Measurements from ENCODE around the gene CXorf38. TPM values are rescaled to one million over a fixed set of nuclear protein-coding genes. Genes with fewer than 3 reads are reported as not detected.

Gene CXorf38
- total and polyA plus RNA-seq, 2 of the 8 experiments (the other 6 are each of a cell fraction or from before 2014, with no cell fraction given) = 3.6 to 6.4 TPM

DNA sequence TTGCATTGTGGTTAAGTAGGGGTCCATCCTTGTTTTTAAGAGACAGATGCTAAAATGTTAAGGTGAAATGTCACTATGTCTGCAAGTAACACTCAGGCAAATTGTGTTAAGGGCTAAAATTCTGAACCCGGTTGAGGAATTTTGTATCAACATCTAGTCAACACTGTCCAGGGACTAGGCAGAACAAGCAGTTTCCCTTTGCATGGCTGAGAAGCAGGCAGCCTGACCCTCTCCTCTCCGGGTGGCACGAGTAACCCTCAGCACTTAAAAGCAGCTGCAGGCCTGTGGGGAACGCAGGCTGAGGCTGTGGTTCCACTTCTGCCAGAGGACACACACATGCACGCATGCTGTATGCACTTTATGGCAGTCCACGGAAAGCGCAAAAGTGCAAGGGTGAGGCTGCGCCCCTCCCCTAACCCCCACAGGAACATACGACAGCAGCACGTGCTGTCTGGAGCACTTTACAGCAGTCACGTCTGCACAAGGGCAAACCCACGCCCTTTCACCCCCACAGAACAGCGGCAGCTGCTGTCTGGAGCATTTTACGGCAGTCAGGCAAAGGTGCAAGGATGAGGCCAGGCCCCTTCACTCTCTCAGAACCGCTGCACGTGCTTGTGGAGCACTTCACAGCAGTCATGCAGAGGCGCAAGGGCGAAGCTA is 24.8 kb downstream of the CXorf38 start:
- FAIRE-seq = no peak
- Histone ChIP-seq H3K14ac (ENCODE audit: insufficient read length) (no peak overlapping the region), H4K20me1 (replicated peaks in 1 of 2; ENCODE audit: control insufficient read depth in 1 of 2, insufficient read depth in 2 of 2, low read length in 2 of 2) (no peaks in the 10 kb centered on the region), H4K5ac (ENCODE audit: insufficient read length, low read depth, low read length) (no peak overlapping the region), H2BK12ac (ENCODE audit: low read depth, low read length) (no peak overlapping the region), H3K23me2 (ENCODE audit: low read depth, low read length) (no peaks in the 10 kb centered on the region), H3K9ac (replicated peaks in 1 of 4; ENCODE audit: extremely low read depth in 1 of 4, low read depth in 3 of 4, low read length in 3 of 4) (no peak overlapping the region), H3K27ac (ENCODE audit: low read depth, low read length) (no peak overlapping the region), H3K23ac (ENCODE audit: insufficient read length) (no peak overlapping the region), H3K9me3 (ENCODE audit: insufficient read depth in 2 of 2, low read depth in 1 of 2, low read length in 1 of 2) (no peaks in the 10 kb centered on the region), H2BK20ac (ENCODE audit: low read length) (no peak overlapping the region), H4K8ac (ENCODE audit: extremely low read depth, insufficient read depth, low read length) (no peak overlapping the region), H3K36me3 (ENCODE audit: control insufficient read depth in 2 of 4, insufficient read depth in 4 of 4, low read length in 3 of 4) (no peaks in the 10 kb centered on the region), H3K4me3 (ENCODE audit: extremely low read depth in 1 of 4, insufficient read depth in 2 of 4, low read depth in 3 of 4, low read length in 4 of 4) (no peak overlapping the region), H3K4me2 (ENCODE audit: insufficient read depth in 1 of 2, low read depth in 2 of 2, low read length in 2 of 2) (no peak overlapping the region), H3K4ac (replicated peaks; ENCODE audit: insufficient read length, low read depth, low read length) (no peak overlapping the region), H2AFZ (ENCODE audit: low read length) (0 out of 2 replicates have a peak overlapping the region, but pooled peaks have one; percentile 14), H3K79me1 (ENCODE audit: low read depth, low read length) (no peaks in the 10 kb centered on the region), H3K56ac (replicated peaks; ENCODE audit: insufficient read length, low read depth, low read length) (no peak overlapping the region), H3K4me1 (replicated peaks in 1 of 4; ENCODE audit: control insufficient read depth in 3 of 4, insufficient read depth in 4 of 4, low read length in 3 of 4) (peaks cover 0 to 3% (median 0%) of the 10 kb centered on the region in 4 experiments; a peak in 1 of 7 replicates), H4K91ac (replicated peaks; ENCODE audit: insufficient read length, low read length) (no peak overlapping the region), H2BK120ac (replicated peaks; ENCODE audit: low read depth, low read length) (no peak overlapping the region), H3K18ac (ENCODE audit: extremely low read depth, low read length) (no peak overlapping the region), H3K79me2 (ENCODE audit: control insufficient read depth in 1 of 2, insufficient read depth in 2 of 2, low read length in 2 of 2) (no peaks in the 10 kb centered on the region), H2BK15ac (ENCODE audit: low read length) (no peak overlapping the region), H2BK5ac (ENCODE audit: low read depth, low read length) (no peak overlapping the region), H2AK5ac (ENCODE audit: low read depth, low read length) (no peak overlapping the region), H3K27me3 (replicated peaks in 1 of 4; ENCODE audit: control insufficient read depth in 3 of 4, extremely low read depth in 1 of 4, insufficient read depth in 3 of 4, low read length in 3 of 4) (no peaks in the 10 kb centered on the region)
- POLR2A ChIA-PET (ENCODE audit: partially characterized antibody) = no interaction called here
- TF ChIP-seq CHD1 (IDR thresholded peaks at IDR 0.05; ENCODE audit: low read depth, low read length) (no peak), GTF2F1 (IDR thresholded peaks at IDR 0.05; ENCODE audit: borderline replicate concordance, low read depth, low read length) (no peak), SP1 (IDR thresholded peaks at IDR 0.05; ENCODE audit: low read depth, low read length) (no peak), BCL11A (IDR thresholded peaks at IDR 0.05; ENCODE audit: low read depth in 2 of 2, low read length in 2 of 2) (no peak), SIN3A (conservative IDR thresholded peaks at IDR 0.05 in 1 of 2, IDR thresholded peaks at IDR 0.05 in 1 of 2; ENCODE audit: low read depth in 1 of 2, low read length in 2 of 2) (no peak), KDM4A (IDR thresholded peaks at IDR 0.05; ENCODE audit: low read depth, low read length, severe bottlenecking) (no peak), HDAC6 (IDR thresholded peaks at IDR 0.05; ENCODE audit: low read depth, low read length) (no peak)
- WGBS, 2 experiments (ENCODE audit: extremely low coverage in 1 of 2, insufficient coverage in 1 of 2, insufficient read length in 1 of 2, insufficient replicate concordance in 2 of 2, low coverage in 1 of 2, low lambda C conversion rate in 2 of 2, missing lambda C conversion rate in 1 of 2) = 91% methylated on average over 16 of the region's 18 CpGs; no CpG with 5 or more reads in 1 of the 2 experiments
- CTCF ChIA-PET (ENCODE audit: partially characterized antibody) = interaction anchor here (0.6 to 1.4 kb wide), 2 partner anchors 77 to 79 kb away, joined by 3 read pairs; no protein-coding TSS in a partner anchor
- no peak for DNase-seq (ENCODE audit: low read depth in 1 of 2, low spot score in 2 of 2)

Measured in H1 (cell line).